Activated T-cell treated with anti-CD3 and anti-CD28 coated beads for 4 hours (primary cell): ENCODE results near the gene ZBTB24.
A peak's percentile ranks its signal among the peaks of the same experiment; 100 is the strongest.
"Not testable (repeated sequence)": the region's sequence is repeated elsewhere in the genome, so short reads cannot be mapped to it uniquely, and the experiment has no call there.

Source experiments
- DNase-seq: peaks from one replicate; pipeline ENCODE4 v3.0.0-alpha.2; 2020

ZBTB24 gene

DNA sequence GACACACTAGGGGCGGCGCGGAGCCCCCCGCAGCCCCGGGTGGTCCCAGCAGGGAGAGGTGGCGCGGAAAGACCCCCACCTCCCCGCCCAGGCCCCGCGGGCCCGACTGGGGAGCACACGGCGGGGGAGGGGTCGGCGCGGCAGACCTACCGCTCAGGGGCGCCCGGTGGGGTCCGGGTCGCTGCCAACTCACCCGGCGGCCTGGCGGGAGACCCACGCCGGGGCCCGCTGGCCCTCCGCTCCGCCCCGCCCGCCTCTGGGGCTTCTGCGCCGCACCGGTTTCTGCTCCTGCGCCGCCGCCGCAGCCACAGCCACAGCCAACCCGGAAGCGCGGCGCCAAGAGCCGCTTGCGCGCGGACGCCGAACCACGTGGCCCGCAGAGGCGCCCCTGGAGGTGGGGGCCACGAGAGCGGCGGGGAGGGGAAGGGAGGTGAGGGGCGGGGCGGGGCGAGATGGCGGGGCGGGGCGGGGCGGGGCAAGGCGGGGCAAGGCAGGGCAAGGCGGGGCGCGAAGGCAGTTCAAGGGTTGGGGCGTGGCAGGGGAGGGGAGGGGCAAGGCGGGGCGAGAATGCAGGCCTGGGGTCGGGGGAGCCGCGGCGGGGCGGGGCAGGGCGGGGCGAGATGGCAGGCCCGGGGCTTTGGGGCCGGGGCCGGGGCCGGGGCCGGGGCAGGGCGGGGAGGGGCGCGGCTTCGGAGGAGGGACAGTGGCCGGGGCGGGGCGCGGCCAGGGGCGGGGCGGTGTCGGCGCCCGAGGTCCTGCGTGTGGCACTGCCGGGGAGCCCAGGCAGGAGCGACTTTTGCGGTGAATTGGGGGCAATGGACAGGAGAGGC lies at the start of gene ZBTB24:
ZBTB24 (minus strand) TSS at position 315 of the 830 bp plus-strand sequence. CDS start 1,193 bp downstream, outside the sequence.
- DNase-seq = peak; percentile 76

DNA sequence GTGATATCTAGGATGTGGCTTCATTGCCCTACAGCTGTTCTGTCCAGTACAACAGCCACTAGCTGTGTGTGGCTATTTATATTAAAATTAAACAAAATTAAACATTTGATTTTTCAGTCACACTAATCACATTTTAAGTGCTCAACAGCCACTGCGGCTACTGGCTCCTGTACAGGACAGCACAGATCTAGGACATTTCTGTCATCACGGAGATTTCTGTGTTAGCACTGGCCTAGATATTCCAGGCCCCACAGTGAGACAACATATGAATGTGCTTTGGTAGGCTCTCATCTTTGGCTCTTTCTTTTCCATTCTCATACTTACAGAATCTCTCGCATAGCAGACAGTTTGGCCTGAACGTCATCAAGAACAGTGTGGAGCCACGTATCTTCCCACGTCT lies 48.4 kb upstream of the ZBTB24 start:
- DNase-seq = no peak

- no peak for DNase-seq
Observed at GRCh38 chr6:109527989-109528388, 45.0 kb upstream of the ZBTB24 start.

DNA sequence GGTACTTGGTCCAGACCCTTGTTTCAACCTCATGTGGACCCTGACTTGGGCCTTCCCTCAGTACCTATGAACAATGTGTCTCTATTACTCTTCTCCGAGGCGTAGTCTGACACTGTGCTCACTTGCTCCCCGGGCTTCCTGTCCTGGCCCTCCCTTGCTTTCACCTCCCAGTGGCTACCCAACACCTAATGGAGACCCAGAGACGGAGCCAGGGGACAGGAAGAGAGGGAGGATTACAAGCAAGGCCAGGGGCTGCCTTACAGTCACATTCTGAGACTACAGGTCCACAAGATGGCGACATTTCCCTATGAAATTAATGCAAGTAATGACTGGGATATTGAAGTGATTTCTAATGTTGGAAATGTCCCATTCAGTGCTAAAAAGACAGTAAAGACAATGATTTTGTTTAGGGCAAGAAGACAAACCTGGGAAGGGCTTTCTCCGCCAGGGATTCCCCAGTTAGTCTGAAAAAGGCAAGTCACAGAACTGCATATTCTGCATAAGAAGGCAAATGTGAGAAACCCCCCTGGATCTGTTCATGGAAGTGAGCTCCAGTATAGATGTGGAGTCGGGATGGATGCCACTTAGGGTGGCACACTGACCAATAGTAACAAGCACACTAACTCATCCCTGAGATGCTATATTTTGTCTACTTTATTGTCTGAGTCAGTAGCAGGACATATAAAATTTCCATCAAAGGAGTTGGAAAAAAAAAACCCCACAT lies 44.0 kb upstream of the ZBTB24 start:
- DNase-seq = peak; percentile 39

- DNase-seq = no peak
Observed at GRCh38 chr6:109524129-109524528, 41.1 kb upstream of the ZBTB24 start.

- DNase-seq = no peak
Observed at GRCh38 chr6:109523478-109523877, 40.5 kb upstream of the ZBTB24 start.

DNA sequence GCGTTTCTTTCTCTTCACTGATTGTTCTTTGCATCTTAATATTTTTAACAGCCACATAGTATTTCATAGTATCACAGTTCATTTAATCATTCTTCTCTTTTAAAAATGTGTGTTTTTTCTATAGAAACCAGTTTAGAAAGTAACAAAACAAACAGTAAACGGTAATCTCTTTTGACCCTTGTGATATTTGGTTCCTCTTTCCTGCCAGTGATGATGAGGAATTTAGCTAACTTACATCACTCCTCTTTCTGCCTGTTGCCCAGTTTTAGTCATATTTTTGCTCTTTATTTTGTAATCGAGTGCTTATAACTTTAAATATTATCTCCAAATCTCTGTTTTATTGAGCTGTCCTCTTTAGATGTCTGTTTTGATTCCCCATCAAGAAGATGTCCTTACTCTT lies 38.1 kb upstream of the ZBTB24 start:
- DNase-seq = no peak

- not testable (repeated sequence) for DNase-seq
Observed at GRCh38 chr6:109519647-109520046, 36.6 kb upstream of the ZBTB24 start.

DNA sequence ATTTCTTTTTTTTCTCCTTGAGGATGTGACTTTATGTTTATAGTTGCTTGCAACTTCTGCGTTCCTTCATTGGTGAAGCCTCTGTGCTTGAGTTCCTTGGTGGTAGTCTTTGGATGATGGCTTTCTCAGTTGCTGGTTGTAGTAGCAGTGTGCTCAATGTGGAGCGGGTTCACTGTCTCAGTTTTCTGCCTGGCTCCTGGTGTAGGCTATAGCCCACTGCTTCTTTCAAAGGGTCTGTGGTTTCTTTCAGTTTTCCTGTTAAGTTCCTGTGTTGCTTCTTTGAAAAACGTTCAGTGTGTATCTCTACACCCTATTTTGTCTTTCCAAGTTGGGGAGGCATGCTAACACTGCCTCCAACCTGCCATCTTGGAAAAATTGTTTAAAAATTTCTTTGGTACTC lies 33.9 kb upstream of the ZBTB24 start:
- no peak for DNase-seq

GRCh38 chr6:109515781-109516409 lies 32.9 kb upstream of the ZBTB24 start:
- no peak for DNase-seq

DNA sequence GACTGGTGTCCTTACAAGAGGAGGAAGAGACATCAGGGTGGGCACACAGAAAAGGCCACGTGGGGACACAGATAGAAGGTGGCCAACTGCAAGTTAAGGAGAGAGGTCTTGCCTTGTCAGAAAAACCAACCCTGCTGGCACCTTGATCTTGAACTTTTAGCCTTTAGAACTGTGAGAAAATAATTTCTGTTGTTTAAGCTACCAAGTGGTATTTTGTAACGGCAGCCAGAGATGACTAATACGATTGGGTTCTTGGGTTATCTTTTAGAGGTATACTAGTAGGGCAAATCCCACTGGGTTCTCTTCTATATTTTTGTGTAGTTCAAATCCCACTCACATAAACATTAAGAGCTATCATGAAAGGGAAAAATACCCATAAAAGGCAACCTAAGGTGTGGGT lies 31.9 kb upstream of the ZBTB24 start:
- no peak for DNase-seq

DNA sequence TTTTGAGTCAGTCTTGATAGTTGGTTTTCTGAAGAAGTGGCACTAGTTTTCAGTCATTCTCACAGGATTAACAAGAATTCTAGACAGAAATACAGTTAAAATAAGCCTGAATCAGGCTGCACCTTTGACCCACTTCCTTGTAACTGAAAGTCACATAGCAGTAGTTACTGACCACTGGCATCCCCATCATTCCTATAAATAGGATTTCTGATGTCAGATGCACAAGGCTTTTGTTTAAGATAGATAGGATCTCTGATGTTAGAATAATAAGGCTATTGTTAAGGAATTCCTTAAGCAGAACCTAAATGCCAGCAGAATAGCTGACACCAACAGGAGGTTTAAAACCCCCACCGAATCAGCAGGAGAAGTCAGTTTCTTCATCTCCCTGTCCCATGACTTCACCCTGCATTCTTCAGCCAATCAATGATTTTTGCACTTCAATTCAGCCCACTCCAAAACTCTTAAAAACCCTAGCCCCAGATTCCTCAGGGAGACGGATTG lies 30.6 kb upstream of the ZBTB24 start:
- no peak for DNase-seq

DNA sequence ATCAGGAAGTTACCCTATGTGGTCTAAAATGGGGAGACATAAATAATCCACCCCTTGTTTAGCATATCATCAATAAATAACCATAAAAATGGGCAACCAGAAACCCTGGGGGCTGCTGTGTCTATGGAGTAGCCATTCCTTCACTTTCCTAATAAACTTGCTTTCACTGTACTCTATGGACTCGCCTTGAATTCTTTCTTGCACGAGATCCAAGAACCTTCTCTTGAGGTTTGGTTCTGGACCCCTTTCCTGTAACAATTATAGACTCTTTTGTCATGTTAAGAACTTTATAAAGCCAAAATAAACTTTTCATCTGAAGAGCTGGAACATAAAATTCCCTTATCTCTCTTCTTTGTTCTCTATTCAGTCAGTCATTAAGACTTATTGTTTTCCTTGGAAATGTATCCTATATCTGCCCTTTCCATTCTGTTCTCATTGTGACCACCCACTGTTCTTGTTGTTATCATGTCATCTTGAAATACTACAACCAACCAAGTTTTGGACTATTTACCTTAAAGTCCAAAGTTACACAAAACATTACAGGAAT lies 29.3 kb upstream of the ZBTB24 start:
- DNase-seq = no peak

DNA sequence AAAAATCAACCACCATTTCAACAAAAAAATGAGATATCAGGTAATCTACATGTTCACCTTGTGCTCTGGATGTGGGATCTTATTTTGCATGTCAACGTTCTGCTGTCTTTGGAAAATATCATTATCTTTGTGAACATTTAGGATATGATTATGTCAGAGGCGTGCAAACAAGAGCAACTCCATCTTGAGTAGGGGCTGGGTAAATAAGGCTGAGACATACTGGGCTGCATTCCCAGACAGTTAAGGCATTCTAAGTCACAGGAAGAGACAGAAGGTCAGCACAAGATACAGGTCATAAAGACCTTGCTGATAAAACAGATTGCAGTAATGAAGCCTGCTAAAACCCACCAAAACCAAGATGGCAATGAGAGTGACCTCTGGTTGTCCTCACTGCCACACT lies 28.8 kb upstream of the ZBTB24 start:
- no peak for DNase-seq

GRCh38 chr6:109510358-109510757 lies 27.3 kb upstream of the ZBTB24 start:
- DNase-seq = no peak

- no peak for DNase-seq
Observed at GRCh38 chr6:109508166-109508860, 25.3 kb upstream of the ZBTB24 start.

DNA sequence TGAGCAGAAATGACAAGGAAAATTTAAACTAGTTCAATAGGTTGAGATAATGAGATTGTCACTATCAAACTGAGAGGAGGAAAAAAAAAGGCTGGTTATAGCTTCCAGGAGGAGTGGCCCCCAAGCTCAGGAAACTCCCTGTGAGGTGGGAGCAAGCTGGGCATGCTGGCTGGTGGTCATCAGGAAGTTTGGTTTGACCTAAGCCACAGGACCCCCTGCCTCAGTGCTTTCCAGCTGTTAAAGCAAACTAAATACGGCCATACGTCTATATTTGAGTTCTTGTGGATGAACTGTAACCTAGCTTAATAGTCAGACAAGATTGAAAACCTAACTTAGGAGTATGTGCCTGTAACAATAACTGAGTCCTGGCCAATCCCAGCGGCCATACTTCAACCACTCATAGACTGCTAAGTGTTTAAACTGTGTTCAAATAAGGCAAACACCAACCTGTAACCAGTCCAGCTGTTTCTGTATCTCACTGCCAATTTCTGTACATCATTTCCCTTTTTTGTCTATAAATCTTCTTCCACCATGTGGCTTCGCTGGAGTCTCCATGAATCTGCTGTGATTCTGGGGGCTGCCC lies 24.6 kb upstream of the ZBTB24 start:
- no peak for DNase-seq

- no peak for DNase-seq
Observed at GRCh38 chr6:109506841-109507240, 23.8 kb upstream of the ZBTB24 start.

GRCh38 chr6:109506314-109506713 lies 23.3 kb upstream of the ZBTB24 start:
- no peak for DNase-seq

GRCh38 chr6:109503327-109504224 lies 20.6 kb upstream of the ZBTB24 start:
- no peak for DNase-seq

DNA sequence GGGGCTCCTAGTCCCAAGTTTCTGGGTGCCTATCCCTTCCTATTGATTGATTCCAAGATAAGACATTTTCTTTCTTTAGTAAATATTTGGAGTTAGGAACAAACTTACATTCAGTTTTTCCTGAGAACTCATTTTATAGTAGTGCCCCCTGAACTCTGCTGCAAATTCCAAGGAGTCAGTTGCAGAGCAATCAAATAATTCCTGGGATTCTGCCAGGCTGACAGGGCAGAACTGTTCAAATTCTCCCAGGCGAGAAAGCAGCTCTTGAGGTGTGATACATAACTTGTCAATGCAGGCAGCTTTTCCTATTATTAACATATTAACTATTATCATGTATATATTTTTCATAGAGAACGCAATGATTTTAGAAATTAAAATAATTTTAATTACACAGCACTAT lies 15.9 kb upstream of the ZBTB24 start:
- DNase-seq = no peak
